Activated CD4-positive, alpha-beta T cell treated with anti-CD3 and anti-CD28 coated beads for 48 hours (primary cell): ENCODE results near the gene ACKR3.

Source experiments
- DNase-seq: peaks from one replicate; pipeline ENCODE4 v3.0.0-alpha.2; 2020

The ACKR3 gene

GRCh38 chr2:236613612-236614011 lies 44.0 kb downstream of the ACKR3 start:
- no peak for DNase-seq

GRCh38 chr2:236614551-236614950 lies 44.9 kb downstream of the ACKR3 start:
- DNase-seq = no peak

GRCh38 chr2:236616031-236616430 lies 46.4 kb downstream of the ACKR3 start:
- no peak for DNase-seq

- no peak for DNase-seq
These were observed 47.0 kb downstream of the ACKR3 start for GRCh38 chr2:236616624-236617023.

GRCh38 chr2:236617221-236617737 lies 47.7 kb downstream of the ACKR3 start:
- DNase-seq = no peak

GRCh38 chr2:236617796-236618195 lies 48.2 kb downstream of the ACKR3 start:
- no peak for DNase-seq

GRCh38 chr2:236618370-236618769 lies 48.7 kb downstream of the ACKR3 start:
- no peak for DNase-seq

- no peak for DNase-seq
These were observed 50.4 kb downstream of the ACKR3 start for GRCh38 chr2:236619910-236620612.

- DNase-seq = no peak
These were observed 52.2 kb downstream of the ACKR3 start for GRCh38 chr2:236621786-236622185.

- DNase-seq = no peak
These were observed 52.6 kb downstream of the ACKR3 start for GRCh38 chr2:236622201-236622600.

- DNase-seq = no peak
These were observed 53.0 kb downstream of the ACKR3 start for GRCh38 chr2:236622660-236623059.

- DNase-seq = no peak
These were observed 54.2 kb downstream of the ACKR3 start for GRCh38 chr2:236623816-236624215.

GRCh38 chr2:236625156-236625690 lies 55.6 kb downstream of the ACKR3 start:
- no peak for DNase-seq

- no peak for DNase-seq
These were observed 56.9 kb downstream of the ACKR3 start for GRCh38 chr2:236626391-236627150.

GRCh38 chr2:236627193-236627592 lies 57.6 kb downstream of the ACKR3 start:
- no peak for DNase-seq

GRCh38 chr2:236627841-236628240 lies 58.2 kb downstream of the ACKR3 start:
- DNase-seq = no peak

- no peak for DNase-seq
These were observed 58.8 kb downstream of the ACKR3 start for GRCh38 chr2:236628256-236628901.

- no peak for DNase-seq
These were observed 59.5 kb downstream of the ACKR3 start for GRCh38 chr2:236628981-236629605.

GRCh38 chr2:236629961-236630872 lies 60.6 kb downstream of the ACKR3 start:
- DNase-seq = no peak

- no peak for DNase-seq
These were observed 61.7 kb downstream of the ACKR3 start for GRCh38 chr2:236631281-236631855.

GRCh38 chr2:236631856-236632291 lies 62.2 kb downstream of the ACKR3 start:
- DNase-seq = no peak
